ENCODE results near the gene SSTR5.

Gene SSTR5

GRCh38 chr16:1097800-1098199 is 25.3 kb downstream of the SSTR5 start:
- no peaks in the 10 kb centered on the region for H3K36me3 ChIP-seq (ENCODE audit: insufficient read depth, low read length)
- no peaks in the 10 kb centered on the region for H3K27me3 ChIP-seq (ENCODE audit: insufficient read depth, low read length, poor library complexity)
- no peak overlapping the region for H3K27ac ChIP-seq (ENCODE audit: low read length)
- H4K20me1 ChIP-seq (ENCODE audit: insufficient read depth, low read length), result peaks cover 12% of the 10 kb centered on the region; the same call in 1 of the 2 replicates
- peaks cover under 1% of the 10 kb centered on the region; the same call in 1 of the 2 replicates for H3K4me1 ChIP-seq (ENCODE audit: insufficient read depth, low read length)
- ATAC-seq (ENCODE audit: insufficient read depth, low read depth) (no peak), DNase-seq (no peak)
- no peaks in the 10 kb centered on the region for H3K79me2 ChIP-seq (ENCODE audit: insufficient read depth, low read length)
- no peak overlapping the region for H3K4me2 ChIP-seq (ENCODE audit: insufficient read depth, low read length)
- H3K9me3 ChIP-seq (ENCODE audit: insufficient read depth, low read length, severe bottlenecking), result no peaks in the 10 kb centered on the region
- H3K4me3 ChIP-seq (ENCODE audit: low read depth in 1 of 2, low read length in 2 of 2), result no peak overlapping the region
- no peak overlapping the region for H3K9ac ChIP-seq (ENCODE audit: low read depth, low read length)
- TF ChIP-seq EZH2 (IDR thresholded peaks at IDR 0.05; ENCODE audit: borderline replicate concordance, low read depth, low read length, severe bottlenecking) (no peak), CTCF (IDR thresholded peaks at IDR 0.05; ENCODE audit: borderline replicate concordance, extremely low read depth, low read length, poor library complexity, severe bottlenecking) (no peak)
- H2AFZ ChIP-seq (ENCODE audit: low read depth, low read length), result no peak overlapping the region

GRCh38 chr16:1098266-1098991 is 25.9 kb downstream of the SSTR5 start:
- TF ChIP-seq EZH2 (IDR thresholded peaks at IDR 0.05; ENCODE audit: borderline replicate concordance, low read depth, low read length, severe bottlenecking), result no peak
- no peak for TF ChIP-seq CTCF (IDR thresholded peaks at IDR 0.05; ENCODE audit: borderline replicate concordance, extremely low read depth, low read length, poor library complexity, severe bottlenecking)
- Histone ChIP-seq H3K4me3 (ENCODE audit: low read depth in 1 of 2, low read length in 2 of 2) (no peak overlapping the region), H3K4me2 (ENCODE audit: insufficient read depth, low read length) (no peak overlapping the region), H3K79me2 (ENCODE audit: insufficient read depth, low read length) (no peaks in the 10 kb centered on the region), H3K36me3 (ENCODE audit: insufficient read depth, low read length) (no peaks in the 10 kb centered on the region), H3K9ac (ENCODE audit: low read depth, low read length) (no peak overlapping the region), H4K20me1 (ENCODE audit: insufficient read depth, low read length) (peaks cover 11% of the 10 kb centered on the region), H3K9me3 (ENCODE audit: insufficient read depth, low read length, severe bottlenecking) (no peaks in the 10 kb centered on the region), H3K27ac (ENCODE audit: low read length) (no peak overlapping the region), H3K4me1 (ENCODE audit: insufficient read depth, low read length) (peaks cover 3% of the 10 kb centered on the region), H2AFZ (ENCODE audit: low read depth, low read length) (no peak overlapping the region), H3K27me3 (ENCODE audit: insufficient read depth, low read length, poor library complexity) (no peaks in the 10 kb centered on the region)
- ATAC-seq (ENCODE audit: insufficient read depth, low read depth) (no peak), DNase-seq (no peak)

- no peak for ATAC-seq (ENCODE audit: insufficient read depth, low read depth)
- TF ChIP-seq CTCF (IDR thresholded peaks at IDR 0.05; ENCODE audit: borderline replicate concordance, extremely low read depth, low read length, poor library complexity, severe bottlenecking) (no peak), EZH2 (IDR thresholded peaks at IDR 0.05; ENCODE audit: borderline replicate concordance, low read depth, low read length, severe bottlenecking) (no peak)
- no peak overlapping the region for H3K4me3 ChIP-seq (ENCODE audit: low read depth in 1 of 2, low read length in 2 of 2)
- peaks cover 3% of the 10 kb centered on the region for H3K4me1 ChIP-seq (ENCODE audit: insufficient read depth, low read length)
- H2AFZ ChIP-seq (ENCODE audit: low read depth, low read length), result no peak overlapping the region
- no peak overlapping the region for H3K9ac ChIP-seq (ENCODE audit: low read depth, low read length)
- no peaks in the 10 kb centered on the region for H3K36me3 ChIP-seq (ENCODE audit: insufficient read depth, low read length)
- H4K20me1 ChIP-seq (ENCODE audit: insufficient read depth, low read length), result peaks cover 8% of the 10 kb centered on the region
- no peak overlapping the region for H3K4me2 ChIP-seq (ENCODE audit: insufficient read depth, low read length)
- no peaks in the 10 kb centered on the region for H3K9me3 ChIP-seq (ENCODE audit: insufficient read depth, low read length, severe bottlenecking)
- H3K27me3 ChIP-seq (ENCODE audit: insufficient read depth, low read length, poor library complexity), result no peaks in the 10 kb centered on the region
- DNase-seq, result no peak
- no peaks in the 10 kb centered on the region for H3K79me2 ChIP-seq (ENCODE audit: insufficient read depth, low read length)
- no peak overlapping the region for H3K27ac ChIP-seq (ENCODE audit: low read length)
These were observed 26.9 kb downstream of the SSTR5 start for GRCh38 chr16:1099189-1100083.

Measured in DND-41 (cell line).